K562 (cell line): ENCODE data around the gene SRRD. TPM values are rescaled to one million over a fixed set of nuclear protein-coding genes. Genes with fewer than 3 reads are reported as not detected.
A peak's percentile ranks its signal among the peaks of the same experiment; 100 is the strongest.

Experiments used
- ATAC-seq: fragments of 200-7000 bp; cut with Tn5 transposase; 3 replicates; pipeline ENCODE4 v1.9.1; 2020; ENCODE audit warnings: moderate library complexity
- BruUV-seq: library from RNA; stranded (reverse); fragments of 400-500 nt; replicated peaks from 2 replicates; lab custom pipeline; 2021; lab: Mats Ljungman, UMichigan
- CTCF ChIA-PET: fragments of 300-600 bp; formaldehyde crosslinking; extraction: SDS; loops from one replicate; lab custom pipeline; 2021; ENCODE audit warnings: low intra/inter-chr PET ratio; lab: Yijun Ruan, JAX
- POLR2A ChIA-PET: fragments of 300-600, 350-650 bp; sonication (Branson Sonifier 250); formaldehyde crosslinking; extraction: SDS; loops from one replicate; lab custom pipeline; 2021; ENCODE audit warnings: antibody characterized with exemption, inconsistent platforms; lab: Yijun Ruan, JAX
- DNase-seq, 4 experiments: peaks; one replicate each; pipeline versions ENCODE4 v3.0.0 to v3.0.0-alpha.2; 2011 to 2018; ENCODE audit warnings: low spot score in 3 of 4, mixed read lengths in 3 of 4; ENCODE audit errors: extremely low read depth in 1 of 4
- FAIRE-seq: peaks from 2 replicates; lab custom pipeline; 2011; peaks lifted over from hg19 to GRCh38; lab: Jason Lieb, UNC
- H2AFZ ChIP-seq: 2 replicates; pipeline ENCODE4 v1.6.0; 2011; ENCODE audit warnings: low read depth, low read length, control low read depth, inconsistent platforms
- H3K27ac ChIP-seq: fragments of 200-600 bp; 3 replicates; pipeline ENCODE4 v1.8.0; 2011; ENCODE audit warnings: low read depth, mild to moderate bottlenecking, control low read depth, inconsistent platforms, low read length, moderate library complexity, mixed read lengths; ENCODE audit errors: extremely low read depth
- H3K27me3 ChIP-seq, 2 experiments: fragments of 300-600 bp in 1 of 2; 2 replicates in 1 of 2; 3 replicates in 1 of 2; pipeline versions ENCODE4 v1.6.0 to v1.8.0; 2011; ENCODE audit warnings: inconsistent platforms in 2 of 2, low read length in 2 of 2, mild to moderate bottlenecking in 1 of 2, mixed read lengths in 1 of 2, moderate library complexity in 1 of 2; ENCODE audit not compliant: control insufficient read depth in 2 of 2, insufficient read depth in 2 of 2
- H3K36me3 ChIP-seq: fragments of 300-600 bp; 3 replicates; pipeline ENCODE4 v1.8.0; 2011; ENCODE audit warnings: mild to moderate bottlenecking, low read length, inconsistent platforms; ENCODE audit not compliant: control insufficient read depth, insufficient read depth
- H3K4me1 ChIP-seq, 2 experiments: fragments of 200-600 bp in 1 of 2; replicated peaks in 1 of 2; 2 replicates in 1 of 2; 3 replicates in 1 of 2; pipeline versions ENCODE4 v1.5.1 to v1.8.0; 2011; ENCODE audit warnings: inconsistent platforms in 2 of 2, low read length in 2 of 2, mild to moderate bottlenecking in 1 of 2, mixed read lengths in 1 of 2, moderate library complexity in 1 of 2; ENCODE audit not compliant: control insufficient read depth in 2 of 2, insufficient read depth in 2 of 2
- H3K4me2 ChIP-seq: 2 replicates; pipeline ENCODE4 v1.6.1; 2011; ENCODE audit warnings: low read length, control low read depth, inconsistent platforms, mixed read lengths; ENCODE audit not compliant: insufficient read depth
- H3K4me3 ChIP-seq: fragments of 200-600 bp; sonication (generic), shearing (Covaris generic); 2 replicates; pipeline ENCODE4 v1.5.1; 2016; ENCODE audit warnings: control low read depth, inconsistent platforms
- H3K79me2 ChIP-seq: fragments of 200-600 bp; 3 replicates; pipeline ENCODE4 v1.8.0; 2011; ENCODE audit warnings: low read length, inconsistent platforms; ENCODE audit not compliant: control insufficient read depth, insufficient read depth
- H3K9ac ChIP-seq, 2 experiments: 2 replicates each; pipeline versions ENCODE4 v1.6.0 to v1.6.1; 2011; ENCODE audit warnings: low read depth in 2 of 2, low read length in 2 of 2, control low read depth in 1 of 2, inconsistent platforms in 1 of 2, mild to moderate bottlenecking in 1 of 2, mixed read lengths in 1 of 2; ENCODE audit not compliant: insufficient read depth in 1 of 2
- H3K9me1 ChIP-seq: one replicate; pipeline ENCODE4 v1.6.0; 2011; ENCODE audit warnings: inconsistent platforms, mild to moderate bottlenecking, low read length, moderate library complexity; ENCODE audit not compliant: control insufficient read depth, insufficient read depth
- H3K9me3 ChIP-seq: replicated peaks from 2 replicates; pipeline ENCODE4 v1.5.1; 2011; ENCODE audit warnings: low read depth, low read length, inconsistent platforms; ENCODE audit not compliant: control insufficient read depth, insufficient read depth
- H4K20me1 ChIP-seq: replicated peaks from 2 replicates; pipeline ENCODE4 v1.6.1; 2011; ENCODE audit warnings: low read length, inconsistent platforms, mixed read lengths; ENCODE audit not compliant: control insufficient read depth, insufficient read depth
- ELF1 ChIP-seq: fragments of 200-800 bp; sonication (Bioruptor generic); IDR thresholded peaks from 2 replicates; pipeline ENCODE4 v1.6.1; 2016; ENCODE audit warnings: missing genetic modification characterization, missing compliant biosample characterization
- HNRNPLL ChIP-seq: fragments of 200-400 bp; formaldehyde crosslinking; IDR thresholded peaks from 2 replicates; pipeline ENCODE4 v1.6.1; 2017; ENCODE audit warnings: low read length, low read depth, mild to moderate bottlenecking; ENCODE audit not compliant: poor library complexity, severe bottlenecking
- KLF10 ChIP-seq: fragments of 250-450 bp; sonication (Bioruptor Pico); IDR thresholded peaks from 2 replicates; pipeline ENCODE4 v1.6.1; 2021; ENCODE audit warnings: matching md5 sums
- XRCC3 ChIP-seq: fragments of 450-650 bp; IDR thresholded peaks from 2 replicates; pipeline ENCODE4 v1.6.1; 2017; ENCODE audit warnings: mild to moderate bottlenecking, moderate library complexity
- ZNF140 ChIP-seq: fragments of 250-450 bp; sonication (Bioruptor Pico); IDR thresholded peaks from 2 replicates; pipeline ENCODE4 v1.8.0; 2021; ENCODE audit warnings: moderate library complexity, mild to moderate bottlenecking, inconsistent platforms
- ZNF212 ChIP-seq: fragments of 450-650 bp; formaldehyde crosslinking; IDR thresholded peaks from 2 replicates; pipeline ENCODE4 v1.4.0; 2020; ENCODE audit warnings: mild to moderate bottlenecking
- WGBS: fragments of 100-300 bp; shearing (Covaris generic); methylation state at CpG from one replicate; pipeline ENCODE4 v1.1.6; 2016; ENCODE audit warnings: low coverage, mixed read lengths; ENCODE audit not compliant: insufficient coverage; ENCODE audit errors: missing lambda C conversion rate; 5-methylcytosine and 5-hydroxymethylcytosine counted together
- in situ Hi-C: fragments of 300-500 bp; cut with MboI; formaldehyde crosslinking; loops from 4 replicates; pipeline ENCODE4 v1.15.0; 2018; ENCODE audit warnings: inconsistent platforms, mixed read lengths
- intact Hi-C: fragments of 100-400 bp; cut with micrococcal nuclease; formaldehyde crosslinking; loops from 2 replicates; pipeline ENCODE4 v1.14.2; 2022
- polyA plus RNA-seq, 8 experiments: library from polyadenylated mRNA; depleted of rRNA in 4 of 8; stranded (reverse) in 5 of 8; unstranded in 3 of 8; fragments of >200 nt; fragmentation: Nextera tagmentation in 2 of 8; fragmentation: Illumina TruSeq in 1 of 8; extraction: Ambion mirVana in 2 of 8; extraction: Trizol in 1 of 8; gene quantifications; 2 replicates each; pipeline versions ENCODE4 v1.2.1 to v1.2.3, GENCODE V29; 2011 to 2014; ENCODE audit warnings: inconsistent platforms in 1 of 8, missing spikeins in 1 of 8
- total RNA-seq, 7 experiments: library from RNA; depleted of rRNA in 6 of 7; stranded (reverse); fragments of >200 nt in 6 of 7; fragmentation: Illumina TruSeq in 2 of 7; extraction: Trizol in 2 of 7; gene quantifications; 2 replicates each; pipeline versions ENCODE4 v1.2.1 to v1.2.3, GENCODE V29; 2011 to 2021; ENCODE audit warnings: low replicate concordance in 1 of 7
- TF ChIP-seq, protein P1 (sequence below): sonication (generic); formaldehyde crosslinking; IDR thresholded peaks from 2 replicates; pipeline ENCODE4 v1.8.0; 2022; ENCODE audit warnings: mild to moderate bottlenecking, missing genetic modification reagents
- TF ChIP-seq, protein P2 (sequence below): fragments of 250-450 bp; sonication (Bioruptor Pico); IDR thresholded peaks from 2 replicates; pipeline ENCODE4 v1.5.0; 2022; ENCODE audit warnings: mild to moderate bottlenecking

The SRRD gene
- total and polyA plus RNA-seq, 9 of the 15 experiments (the other 6 are each of a cell fraction or from before 2014, with no cell fraction given): 4.9 to 59.4 (median 34.4) TPM

DNA sequence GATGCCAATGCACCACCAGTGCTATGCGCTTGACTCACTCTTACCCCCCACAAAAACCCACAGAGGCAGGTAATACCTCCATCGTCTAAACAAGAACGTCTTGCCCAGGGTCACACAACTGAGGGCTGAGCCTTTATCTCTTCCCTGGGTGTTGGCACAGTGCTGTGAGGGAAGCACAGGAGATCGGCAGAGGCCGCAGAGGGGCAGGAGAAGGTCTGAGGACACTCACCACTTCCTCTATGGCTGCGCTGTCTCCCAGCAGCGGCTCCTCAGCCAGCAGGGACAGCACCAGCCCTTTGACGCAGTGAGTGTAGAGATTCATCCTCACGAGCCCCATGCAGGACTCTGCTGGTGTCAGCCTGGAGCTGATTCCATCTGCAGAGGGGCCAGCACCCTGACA, 20.0 kb upstream of the SRRD start (continued):
- TF ChIP-seq, protein P1, sequence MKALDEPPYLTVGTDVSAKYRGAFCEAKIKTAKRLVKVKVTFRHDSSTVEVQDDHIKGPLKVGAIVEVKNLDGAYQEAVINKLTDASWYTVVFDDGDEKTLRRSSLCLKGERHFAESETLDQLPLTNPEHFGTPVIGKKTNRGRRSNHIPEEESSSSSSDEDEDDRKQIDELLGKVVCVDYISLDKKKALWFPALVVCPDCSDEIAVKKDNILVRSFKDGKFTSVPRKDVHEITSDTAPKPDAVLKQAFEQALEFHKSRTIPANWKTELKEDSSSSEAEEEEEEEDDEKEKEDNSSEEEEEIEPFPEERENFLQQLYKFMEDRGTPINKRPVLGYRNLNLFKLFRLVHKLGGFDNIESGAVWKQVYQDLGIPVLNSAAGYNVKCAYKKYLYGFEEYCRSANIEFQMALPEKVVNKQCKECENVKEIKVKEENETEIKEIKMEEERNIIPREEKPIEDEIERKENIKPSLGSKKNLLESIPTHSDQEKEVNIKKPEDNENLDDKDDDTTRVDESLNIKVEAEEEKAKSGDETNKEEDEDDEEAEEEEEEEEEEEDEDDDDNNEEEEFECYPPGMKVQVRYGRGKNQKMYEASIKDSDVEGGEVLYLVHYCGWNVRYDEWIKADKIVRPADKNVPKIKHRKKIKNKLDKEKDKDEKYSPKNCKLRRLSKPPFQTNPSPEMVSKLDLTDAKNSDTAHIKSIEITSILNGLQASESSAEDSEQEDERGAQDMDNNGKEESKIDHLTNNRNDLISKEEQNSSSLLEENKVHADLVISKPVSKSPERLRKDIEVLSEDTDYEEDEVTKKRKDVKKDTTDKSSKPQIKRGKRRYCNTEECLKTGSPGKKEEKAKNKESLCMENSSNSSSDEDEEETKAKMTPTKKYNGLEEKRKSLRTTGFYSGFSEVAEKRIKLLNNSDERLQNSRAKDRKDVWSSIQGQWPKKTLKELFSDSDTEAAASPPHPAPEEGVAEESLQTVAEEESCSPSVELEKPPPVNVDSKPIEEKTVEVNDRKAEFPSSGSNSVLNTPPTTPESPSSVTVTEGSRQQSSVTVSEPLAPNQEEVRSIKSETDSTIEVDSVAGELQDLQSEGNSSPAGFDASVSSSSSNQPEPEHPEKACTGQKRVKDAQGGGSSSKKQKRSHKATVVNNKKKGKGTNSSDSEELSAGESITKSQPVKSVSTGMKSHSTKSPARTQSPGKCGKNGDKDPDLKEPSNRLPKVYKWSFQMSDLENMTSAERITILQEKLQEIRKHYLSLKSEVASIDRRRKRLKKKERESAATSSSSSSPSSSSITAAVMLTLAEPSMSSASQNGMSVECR (CRISPR knock-in tag): no peak
- TF ChIP-seq ELF1 (tag): no peak
- TF ChIP-seq, all 486 proteins: peak for 0

DNA sequence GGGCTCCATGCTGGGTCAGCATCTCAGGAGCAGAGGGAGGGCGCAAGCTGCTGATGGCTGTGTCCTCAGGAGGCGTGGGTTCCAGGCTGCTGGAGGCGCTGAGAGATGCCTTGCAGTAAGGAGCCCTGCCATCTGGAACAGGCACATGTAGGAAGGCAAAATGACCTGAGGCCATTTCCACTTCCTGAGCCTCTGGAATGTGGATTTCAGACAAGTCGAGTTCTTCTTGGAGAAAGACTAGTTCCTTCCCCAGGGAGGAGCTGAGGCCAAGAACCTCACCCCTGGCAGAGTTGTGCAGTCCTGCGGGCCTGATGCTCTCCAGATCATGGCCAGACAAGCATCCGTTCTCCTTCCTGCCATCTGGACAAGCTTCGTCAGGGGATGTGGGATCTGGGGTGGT, 19.4 kb upstream of the SRRD start:
- TF ChIP-seq XRCC3 (no peak), HNRNPLL (no peak), KLF10 (no peak), ZNF140 (CRISPR knock-in tag) (no peak), ZNF212 (CRISPR knock-in tag) (no peak)
- TF ChIP-seq, protein P2, sequence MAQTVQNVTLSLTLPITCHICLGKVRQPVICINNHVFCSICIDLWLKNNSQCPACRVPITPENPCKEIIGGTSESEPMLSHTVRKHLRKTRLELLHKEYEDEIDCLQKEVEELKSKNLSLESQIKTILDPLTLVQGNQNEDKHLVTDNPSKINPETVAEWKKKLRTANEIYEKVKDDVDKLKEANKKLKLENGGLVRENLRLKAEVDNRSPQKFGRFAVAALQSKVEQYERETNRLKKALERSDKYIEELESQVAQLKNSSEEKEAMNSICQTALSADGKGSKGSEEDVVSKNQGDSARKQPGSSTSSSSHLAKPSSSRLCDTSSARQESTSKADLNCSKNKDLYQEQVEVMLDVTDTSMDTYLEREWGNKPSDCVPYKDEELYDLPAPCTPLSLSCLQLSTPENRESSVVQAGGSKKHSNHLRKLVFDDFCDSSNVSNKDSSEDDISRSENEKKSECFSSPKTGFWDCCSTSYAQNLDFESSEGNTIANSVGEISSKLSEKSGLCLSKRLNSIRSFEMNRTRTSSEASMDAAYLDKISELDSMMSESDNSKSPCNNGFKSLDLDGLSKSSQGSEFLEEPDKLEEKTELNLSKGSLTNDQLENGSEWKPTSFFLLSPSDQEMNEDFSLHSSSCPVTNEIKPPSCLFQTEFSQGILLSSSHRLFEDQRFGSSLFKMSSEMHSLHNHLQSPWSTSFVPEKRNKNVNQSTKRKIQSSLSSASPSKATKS (CRISPR knock-in tag): no peak
- Histone ChIP-seq H3K36me3 (peaks cover 94% of the 10 kb centered on the region; the same call in 2 of the 3 replicates), H3K79me2 (peaks cover 11% of the 10 kb centered on the region; the same call in 1 of the 3 replicates), H3K4me1 (peaks cover 0 to 5% of the 10 kb centered on the region in 2 experiments; a peak in 3 of 5 replicates), H3K9me3 (no peaks in the 10 kb centered on the region), H3K27ac (no peak overlapping the region), H3K9me1 (no peaks in the 10 kb centered on the region), H3K9ac (peak overlapping the region in 1 of 2 experiments; percentile 17; a peak in 1 of 4 replicates), H3K27me3 (no peaks in the 10 kb centered on the region), H2AFZ (no peak overlapping the region), H3K4me3 (no peak overlapping the region), H4K20me1 (no peaks in the 10 kb centered on the region; the same call in 1 of the 2 replicates), H3K4me2 (no peak overlapping the region)
- in situ Hi-C loops: loop anchor here (5.0 kb wide), 1 partner anchor 62 kb away; no protein-coding TSS in a partner anchor
- POLR2A ChIA-PET: interaction anchor here (1.1 to 1.8 kb wide), 3 partner anchors 13 to 20 kb away, joined by 3 to 7 read pairs (median 3); no protein-coding TSS in a partner anchor
- no peak for FAIRE-seq
- no peak for DNase-seq
- CTCF ChIA-PET: no interaction called here
- intact Hi-C loops: no loop called here
- 90% methylated on average over 7 of the region's 7 CpGs for WGBS
- no TSS peak for BruUV-seq
- no peak for ATAC-seq
